Retinal pigment epithelial cell (primary cell): ENCODE data around the gene MYRIP.

Experiments
- DNase-seq: peaks from one replicate; pipeline ENCODE4 v3.0.0-alpha.2; 2010; ENCODE audit warnings: low read depth
- H3K4me3 ChIP-seq: 2 replicates; pipeline ENCODE4 v1.5.1; 2011; ENCODE audit warnings: mild to moderate bottlenecking, low read length, control low read depth, moderate library complexity
- TF ChIP-seq, protein P1 (sequence below): conservative IDR thresholded peaks from 2 replicates; pipeline ENCODE4 v1.5.1; 2011; ENCODE audit warnings: low read depth, low read length, control low read depth, inconsistent platforms

MYRIP gene

DNA sequence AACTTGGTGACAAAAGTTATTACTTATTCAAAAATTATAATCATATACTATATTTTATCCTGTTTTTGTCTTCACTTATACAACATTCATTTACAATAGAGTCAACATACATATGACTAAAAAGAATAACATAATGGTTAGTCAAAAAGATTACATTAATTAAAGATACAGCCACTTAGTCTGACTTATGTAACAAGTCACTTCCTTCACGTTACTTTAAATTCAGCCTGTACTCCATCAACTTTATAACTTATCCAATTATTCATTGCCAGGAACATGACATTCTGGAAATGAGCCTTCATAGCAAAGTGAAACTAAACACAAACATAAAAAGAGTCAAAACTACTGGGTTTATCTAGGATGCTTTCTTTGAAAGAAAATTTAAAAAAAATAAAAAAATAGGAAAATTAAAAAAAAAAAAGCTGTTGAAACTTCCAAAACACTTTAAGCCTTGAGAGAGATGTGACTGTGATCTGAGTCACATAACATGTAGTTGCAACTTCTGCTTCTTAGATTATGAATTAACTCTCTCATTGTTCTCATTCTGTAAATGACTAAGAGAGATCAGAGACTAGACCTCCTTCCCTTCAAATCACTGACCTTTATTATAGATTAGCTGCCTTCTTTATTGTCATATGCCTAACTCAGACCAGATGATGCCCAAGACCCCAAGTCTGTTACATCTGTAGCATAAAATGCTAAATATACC lies 107.8 kb downstream of the MYRIP start:
- TF ChIP-seq, protein P1, sequence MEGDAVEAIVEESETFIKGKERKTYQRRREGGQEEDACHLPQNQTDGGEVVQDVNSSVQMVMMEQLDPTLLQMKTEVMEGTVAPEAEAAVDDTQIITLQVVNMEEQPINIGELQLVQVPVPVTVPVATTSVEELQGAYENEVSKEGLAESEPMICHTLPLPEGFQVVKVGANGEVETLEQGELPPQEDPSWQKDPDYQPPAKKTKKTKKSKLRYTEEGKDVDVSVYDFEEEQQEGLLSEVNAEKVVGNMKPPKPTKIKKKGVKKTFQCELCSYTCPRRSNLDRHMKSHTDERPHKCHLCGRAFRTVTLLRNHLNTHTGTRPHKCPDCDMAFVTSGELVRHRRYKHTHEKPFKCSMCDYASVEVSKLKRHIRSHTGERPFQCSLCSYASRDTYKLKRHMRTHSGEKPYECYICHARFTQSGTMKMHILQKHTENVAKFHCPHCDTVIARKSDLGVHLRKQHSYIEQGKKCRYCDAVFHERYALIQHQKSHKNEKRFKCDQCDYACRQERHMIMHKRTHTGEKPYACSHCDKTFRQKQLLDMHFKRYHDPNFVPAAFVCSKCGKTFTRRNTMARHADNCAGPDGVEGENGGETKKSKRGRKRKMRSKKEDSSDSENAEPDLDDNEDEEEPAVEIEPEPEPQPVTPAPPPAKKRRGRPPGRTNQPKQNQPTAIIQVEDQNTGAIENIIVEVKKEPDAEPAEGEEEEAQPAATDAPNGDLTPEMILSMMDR: no peak
- no peak overlapping the region for H3K4me3 ChIP-seq
- no peak for DNase-seq

DNA sequence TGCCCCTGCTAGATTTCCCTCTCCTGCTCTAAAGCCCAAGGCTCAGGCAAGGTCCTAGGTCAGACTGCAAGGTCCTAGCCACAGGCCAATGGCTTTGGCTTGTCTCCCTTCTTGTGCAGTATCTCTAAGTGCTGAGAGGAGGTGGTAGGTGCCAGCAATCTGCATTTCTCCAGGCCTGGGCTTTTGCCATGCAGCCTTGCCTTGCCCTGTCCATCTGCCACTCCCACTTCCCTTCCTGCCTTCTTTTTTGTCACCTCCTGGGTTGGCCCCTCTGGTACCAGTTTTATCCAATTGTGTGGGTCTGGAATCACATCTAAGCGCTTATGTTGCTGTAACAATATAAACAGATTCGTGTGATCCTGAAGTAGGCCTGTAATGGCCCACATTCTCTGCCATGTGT lies 109.9 kb downstream of the MYRIP start:
- DNase-seq: no peak
- H3K4me3 ChIP-seq: no peak overlapping the region
- TF ChIP-seq, protein P1: no peak

DNA sequence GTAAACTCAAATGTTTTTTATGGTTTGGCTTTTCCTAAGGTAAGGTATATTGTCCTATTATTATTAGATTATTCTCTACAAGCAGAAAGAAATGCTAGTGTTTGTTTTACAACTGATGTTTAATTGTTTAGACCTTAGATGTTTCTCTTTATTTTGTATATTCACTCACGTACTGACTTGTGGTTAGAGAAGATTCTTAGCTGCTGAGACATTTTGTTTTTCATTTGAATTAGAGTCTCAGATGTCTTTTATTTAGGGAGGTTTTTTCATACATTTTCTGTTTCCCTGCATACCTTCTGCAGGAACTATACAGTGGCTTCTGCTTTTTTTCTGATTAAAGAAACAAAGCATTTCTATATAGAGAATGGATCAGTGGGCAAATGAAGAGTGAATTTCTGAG lies 110.9 kb downstream of the MYRIP start:
- TF ChIP-seq, protein P1: no peak
- H3K4me3 ChIP-seq: no peak overlapping the region
- DNase-seq: no peak

DNA sequence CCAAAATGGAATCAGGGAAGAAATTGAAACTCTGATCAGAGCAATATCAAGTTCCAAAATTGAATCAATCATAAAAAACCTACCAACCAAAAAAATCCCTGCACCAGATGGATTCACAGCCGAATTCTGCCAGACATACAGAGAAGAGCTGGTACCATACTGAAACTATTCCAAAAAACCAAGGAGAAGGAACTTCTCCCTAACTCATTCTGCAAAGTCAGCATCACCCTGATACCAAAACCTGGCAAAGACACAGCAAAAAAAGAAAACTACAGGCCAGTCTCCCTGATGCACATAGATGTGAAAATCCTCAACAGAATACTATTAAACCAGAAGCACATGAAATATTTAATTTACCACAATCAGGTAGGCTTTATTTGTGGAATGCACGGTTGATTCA lies 118.1 kb downstream of the MYRIP start:
- no peak for DNase-seq
- no peak overlapping the region for H3K4me3 ChIP-seq
- TF ChIP-seq, protein P1: no peak

DNA sequence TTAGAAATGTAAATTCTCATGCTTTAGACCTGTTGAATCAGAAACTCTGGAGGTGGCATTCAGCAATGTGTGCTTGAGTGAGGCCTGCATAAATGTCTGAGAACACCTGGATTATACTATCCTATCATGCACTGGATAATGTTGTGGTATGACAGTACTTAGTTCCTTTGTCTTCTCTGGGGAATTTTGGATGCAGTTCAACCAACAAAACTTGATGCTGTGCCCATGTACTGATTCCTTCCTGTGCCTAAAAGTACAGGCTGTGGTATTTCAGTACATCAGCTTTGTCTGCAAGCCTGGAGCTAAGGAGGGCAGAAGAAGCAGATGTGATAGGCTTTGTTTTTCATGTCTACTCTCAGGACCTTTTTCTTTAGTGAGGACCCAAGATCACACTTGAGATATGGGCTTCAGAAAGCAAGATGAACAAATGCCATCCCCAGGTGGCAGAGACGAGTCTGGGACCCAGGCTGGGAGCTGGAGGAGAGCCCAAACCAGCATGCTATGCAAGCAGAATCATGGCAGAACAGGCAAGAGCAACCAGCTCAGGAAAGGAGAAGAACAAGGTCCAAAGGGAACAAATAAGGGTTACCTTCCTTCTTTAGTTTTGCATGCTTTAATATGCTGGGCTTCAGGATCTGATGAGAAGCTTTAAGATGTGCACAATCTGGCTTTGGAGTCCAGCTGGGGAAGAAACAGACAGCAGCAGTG lies 124.7 kb downstream of the MYRIP start:
- no peak for DNase-seq

DNA sequence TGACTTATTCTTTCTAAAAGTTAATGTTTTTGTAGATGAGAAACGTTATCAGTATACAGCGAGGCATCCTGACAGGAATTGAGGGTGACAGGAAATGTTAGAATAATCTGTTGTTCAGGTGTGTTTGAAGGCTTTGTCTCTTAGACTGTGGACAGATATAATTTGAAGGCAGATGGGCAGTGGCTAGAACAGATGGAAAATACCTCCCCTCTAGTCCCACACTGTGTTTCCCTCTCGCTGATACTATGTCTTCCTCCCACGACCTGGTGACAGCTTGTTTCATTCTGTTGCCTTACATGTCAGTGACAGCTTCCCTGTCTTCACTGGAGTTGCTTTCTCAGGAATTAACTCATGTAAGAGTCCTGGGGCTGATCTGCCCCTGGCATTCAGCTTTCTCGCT lies 125.3 kb downstream of the MYRIP start:
- H3K4me3 ChIP-seq: no peak overlapping the region
- TF ChIP-seq, protein P1: no peak
- no peak for DNase-seq

More for the DNA sequence above, 124.7 kb downstream of the MYRIP start:
- TF ChIP-seq, protein P1: no peak
- H3K4me3 ChIP-seq: no peak overlapping the region

DNA sequence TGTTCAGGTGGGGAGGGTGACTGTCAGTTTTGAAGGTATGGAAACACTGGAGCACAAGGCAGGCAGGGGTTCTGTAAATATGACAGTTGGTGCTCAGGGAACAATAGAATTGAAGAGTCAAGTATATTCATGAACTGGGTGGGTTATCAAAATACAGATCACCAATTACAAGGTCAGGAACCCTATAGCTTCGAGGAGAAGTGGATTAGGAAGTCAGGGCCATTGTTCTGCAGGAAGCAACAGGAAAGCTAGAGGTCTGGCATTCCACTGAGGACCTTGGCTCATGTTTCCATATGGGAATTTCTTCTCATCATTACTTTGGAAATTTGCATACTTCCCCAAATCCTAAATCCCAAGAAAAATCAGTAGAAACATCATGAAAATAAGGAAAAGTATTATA lies 125.9 kb downstream of the MYRIP start:
- TF ChIP-seq, protein P1: no peak
- H3K4me3 ChIP-seq: no peak overlapping the region
- no peak for DNase-seq
